Fibroblast of pulmonary artery (primary cell): ENCODE results near the gene RPRD1B.
A peak's percentile ranks its signal among the peaks of the same experiment; 100 is the strongest.

Source experiments
- DNase-seq: peaks from one replicate; pipeline ENCODE4 v3.0.0-alpha.2; 2010; ENCODE audit warnings: low read depth
- H3K4me3 ChIP-seq: replicated peaks from 2 replicates; pipeline ENCODE4 v1.5.1; 2011; ENCODE audit warnings: low read depth, mild to moderate bottlenecking, control low read depth, low read length, moderate library complexity
- CTCF ChIP-seq: IDR thresholded peaks from 2 replicates; pipeline ENCODE4 v1.5.1; 2011; ENCODE audit warnings: mild to moderate bottlenecking, control low read depth, low read length, inconsistent platforms; ENCODE audit errors: missing control alignments

Gene RPRD1B

GRCh38 chr20:38059832-38060231 is 26.3 kb downstream of the RPRD1B start:
- no peak overlapping the region for H3K4me3 ChIP-seq
- no peak for TF ChIP-seq CTCF
- no peak for DNase-seq

- H3K4me3 ChIP-seq, result no peak overlapping the region
- no peak for TF ChIP-seq CTCF
- peak; percentile 37 for DNase-seq
Observed at GRCh38 chr20:38060536-38060935, 27.0 kb downstream of the RPRD1B start.

- TF ChIP-seq CTCF, result no peak
Observed at GRCh38 chr20:38061109-38061508, 27.6 kb downstream of the RPRD1B start.

GRCh38 chr20:38062890-38063289 is 29.3 kb downstream of the RPRD1B start:
- DNase-seq, result no peak
- TF ChIP-seq CTCF, result no peak
- H3K4me3 ChIP-seq, result no peak overlapping the region

More at GRCh38 chr20:38061109-38061508, 27.6 kb downstream of the RPRD1B start:
- no peak overlapping the region for H3K4me3 ChIP-seq
- no peak for DNase-seq

GRCh38 chr20:38063911-38064530 is 30.5 kb downstream of the RPRD1B start:
- DNase-seq, result no peak
- no peak overlapping the region for H3K4me3 ChIP-seq
- TF ChIP-seq CTCF, result no peak

GRCh38 chr20:38065764-38066375 is 32.3 kb downstream of the RPRD1B start:
- H3K4me3 ChIP-seq, result no peak overlapping the region
- DNase-seq, result no peak
- no peak for TF ChIP-seq CTCF
